K562 (cell line): ENCODE data around the gene RIT2. TPM values are rescaled to one million over a fixed set of nuclear protein-coding genes. Genes with fewer than 3 reads are reported as not detected.

Experiments used
- ATAC-seq: fragments of 200-7000 bp; cut with Tn5 transposase; 3 replicates; pipeline ENCODE4 v1.9.1; 2020; ENCODE audit warnings: moderate library complexity
- BruUV-seq: library from RNA; stranded (reverse); fragments of 400-500 nt; replicated peaks from 2 replicates; lab custom pipeline; 2021; lab: Mats Ljungman, UMichigan
- CTCF ChIA-PET: fragments of 300-600 bp; formaldehyde crosslinking; extraction: SDS; loops from one replicate; lab custom pipeline; 2021; ENCODE audit warnings: low intra/inter-chr PET ratio; lab: Yijun Ruan, JAX
- POLR2A ChIA-PET: fragments of 300-600, 350-650 bp; sonication (Branson Sonifier 250); formaldehyde crosslinking; extraction: SDS; loops from one replicate; lab custom pipeline; 2021; ENCODE audit warnings: antibody characterized with exemption, inconsistent platforms; lab: Yijun Ruan, JAX
- DNase-seq, 4 experiments: peaks; one replicate each; pipeline versions ENCODE4 v3.0.0 to v3.0.0-alpha.2; 2011 to 2018; ENCODE audit warnings: low spot score in 3 of 4, mixed read lengths in 3 of 4; ENCODE audit errors: extremely low read depth in 1 of 4
- FAIRE-seq: peaks from 2 replicates; lab custom pipeline; 2011; peaks lifted over from hg19 to GRCh38; lab: Jason Lieb, UNC
- H2AFZ ChIP-seq: 2 replicates; pipeline ENCODE4 v1.6.0; 2011; ENCODE audit warnings: low read depth, low read length, control low read depth, inconsistent platforms
- H3K27ac ChIP-seq: fragments of 200-600 bp; 3 replicates; pipeline ENCODE4 v1.8.0; 2011; ENCODE audit warnings: low read depth, mild to moderate bottlenecking, control low read depth, inconsistent platforms, low read length, moderate library complexity, mixed read lengths; ENCODE audit errors: extremely low read depth
- H3K27me3 ChIP-seq, 2 experiments: fragments of 300-600 bp in 1 of 2; 2 replicates in 1 of 2; 3 replicates in 1 of 2; pipeline versions ENCODE4 v1.6.0 to v1.8.0; 2011; ENCODE audit warnings: inconsistent platforms in 2 of 2, low read length in 2 of 2, mild to moderate bottlenecking in 1 of 2, mixed read lengths in 1 of 2, moderate library complexity in 1 of 2; ENCODE audit not compliant: control insufficient read depth in 2 of 2, insufficient read depth in 2 of 2
- H3K36me3 ChIP-seq: fragments of 300-600 bp; 3 replicates; pipeline ENCODE4 v1.8.0; 2011; ENCODE audit warnings: mild to moderate bottlenecking, low read length, inconsistent platforms; ENCODE audit not compliant: control insufficient read depth, insufficient read depth
- H3K4me1 ChIP-seq, 2 experiments: fragments of 200-600 bp in 1 of 2; replicated peaks in 1 of 2; 2 replicates in 1 of 2; 3 replicates in 1 of 2; pipeline versions ENCODE4 v1.5.1 to v1.8.0; 2011; ENCODE audit warnings: inconsistent platforms in 2 of 2, low read length in 2 of 2, mild to moderate bottlenecking in 1 of 2, mixed read lengths in 1 of 2, moderate library complexity in 1 of 2; ENCODE audit not compliant: control insufficient read depth in 2 of 2, insufficient read depth in 2 of 2
- H3K4me2 ChIP-seq: 2 replicates; pipeline ENCODE4 v1.6.1; 2011; ENCODE audit warnings: low read length, control low read depth, inconsistent platforms, mixed read lengths; ENCODE audit not compliant: insufficient read depth
- H3K4me3 ChIP-seq: fragments of 200-600 bp; sonication (generic), shearing (Covaris generic); 2 replicates; pipeline ENCODE4 v1.5.1; 2016; ENCODE audit warnings: control low read depth, inconsistent platforms
- H3K79me2 ChIP-seq: fragments of 200-600 bp; 3 replicates; pipeline ENCODE4 v1.8.0; 2011; ENCODE audit warnings: low read length, inconsistent platforms; ENCODE audit not compliant: control insufficient read depth, insufficient read depth
- H3K9ac ChIP-seq, 2 experiments: 2 replicates each; pipeline versions ENCODE4 v1.6.0 to v1.6.1; 2011; ENCODE audit warnings: low read depth in 2 of 2, low read length in 2 of 2, control low read depth in 1 of 2, inconsistent platforms in 1 of 2, mild to moderate bottlenecking in 1 of 2, mixed read lengths in 1 of 2; ENCODE audit not compliant: insufficient read depth in 1 of 2
- H3K9me1 ChIP-seq: one replicate; pipeline ENCODE4 v1.6.0; 2011; ENCODE audit warnings: inconsistent platforms, mild to moderate bottlenecking, low read length, moderate library complexity; ENCODE audit not compliant: control insufficient read depth, insufficient read depth
- H3K9me3 ChIP-seq: replicated peaks from 2 replicates; pipeline ENCODE4 v1.5.1; 2011; ENCODE audit warnings: low read depth, low read length, inconsistent platforms; ENCODE audit not compliant: control insufficient read depth, insufficient read depth
- H4K20me1 ChIP-seq: replicated peaks from 2 replicates; pipeline ENCODE4 v1.6.1; 2011; ENCODE audit warnings: low read length, inconsistent platforms, mixed read lengths; ENCODE audit not compliant: control insufficient read depth, insufficient read depth
- DMBX1 ChIP-seq: fragments of 250-450 bp; sonication (Bioruptor Pico); IDR thresholded peaks from 2 replicates; pipeline ENCODE4 v1.8.0; 2022; ENCODE audit warnings: inconsistent platforms, mild to moderate bottlenecking, moderate library complexity, borderline replicate concordance
- EP300 ChIP-seq: IDR thresholded peaks from 2 replicates; pipeline ENCODE4 v1.6.1; 2012; ENCODE audit warnings: low read length, improper control_type of control experiment
- HDAC3 ChIP-seq: fragments of 450-650 bp; IDR thresholded peaks from 2 replicates; pipeline ENCODE4 v1.6.1; 2018; ENCODE audit warnings: borderline replicate concordance, mild to moderate bottlenecking, moderate library complexity; ENCODE audit not compliant: partially characterized antibody
- TAF15 ChIP-seq: fragments of 200-400 bp; formaldehyde crosslinking; IDR thresholded peaks from 2 replicates; pipeline ENCODE4 v1.6.1; 2017; ENCODE audit warnings: mild to moderate bottlenecking, low read depth, low read length, moderate library complexity
- ZKSCAN1 ChIP-seq: fragments of 150-350 bp; IDR thresholded peaks from 2 replicates; pipeline ENCODE4 v1.6.1; 2016; ENCODE audit warnings: low read depth, low read length
- ZNF431 ChIP-seq: sonication (generic); formaldehyde crosslinking; IDR thresholded peaks from 2 replicates; pipeline ENCODE4 v1.8.0; 2022; ENCODE audit warnings: mild to moderate bottlenecking, missing genetic modification reagents
- ZNF764 ChIP-seq: fragments of 250-450 bp; sonication (Bioruptor Pico); IDR thresholded peaks from 2 replicates; pipeline ENCODE4 v1.4.0; 2020; ENCODE audit warnings: low read depth, mild to moderate bottlenecking, moderate library complexity
- WGBS: fragments of 100-300 bp; shearing (Covaris generic); methylation state at CpG from one replicate; pipeline ENCODE4 v1.1.6; 2016; ENCODE audit warnings: low coverage, mixed read lengths; ENCODE audit not compliant: insufficient coverage; ENCODE audit errors: missing lambda C conversion rate; 5-methylcytosine and 5-hydroxymethylcytosine counted together
- in situ Hi-C: fragments of 300-500 bp; cut with MboI; formaldehyde crosslinking; loops from 4 replicates; pipeline ENCODE4 v1.15.0; 2018; ENCODE audit warnings: inconsistent platforms, mixed read lengths
- intact Hi-C: fragments of 100-400 bp; cut with micrococcal nuclease; formaldehyde crosslinking; loops from 2 replicates; pipeline ENCODE4 v1.14.2; 2022
- polyA plus RNA-seq, 8 experiments: library from polyadenylated mRNA; depleted of rRNA in 4 of 8; stranded (reverse) in 5 of 8; unstranded in 3 of 8; fragments of >200 nt; fragmentation: Nextera tagmentation in 2 of 8; fragmentation: Illumina TruSeq in 1 of 8; extraction: Ambion mirVana in 2 of 8; extraction: Trizol in 1 of 8; gene quantifications; 2 replicates each; pipeline versions ENCODE4 v1.2.1 to v1.2.3, GENCODE V29; 2011 to 2014; ENCODE audit warnings: inconsistent platforms in 1 of 8, missing spikeins in 1 of 8
- total RNA-seq, 7 experiments: library from RNA; depleted of rRNA in 6 of 7; stranded (reverse); fragments of >200 nt in 6 of 7; fragmentation: Illumina TruSeq in 2 of 7; extraction: Trizol in 2 of 7; gene quantifications; 2 replicates each; pipeline versions ENCODE4 v1.2.1 to v1.2.3, GENCODE V29; 2011 to 2021; ENCODE audit warnings: low replicate concordance in 1 of 7
- TF ChIP-seq, protein P1 (sequence below): fragments of 250-450 bp; sonication (Bioruptor Pico); IDR thresholded peaks from 2 replicates; pipeline ENCODE4 v1.5.0; 2022; ENCODE audit warnings: mild to moderate bottlenecking
- TF ChIP-seq, protein P2 (sequence below): sonication (generic); formaldehyde crosslinking; IDR thresholded peaks from 2 replicates; pipeline ENCODE4 v1.9.0; 2022; ENCODE audit warnings: mild to moderate bottlenecking, missing genetic modification reagents

The RIT2 gene
- total and polyA plus RNA-seq, 9 of the 15 experiments (the other 6 are each of a cell fraction or from before 2014, with no cell fraction given): not detected

- TF ChIP-seq, protein P1, sequence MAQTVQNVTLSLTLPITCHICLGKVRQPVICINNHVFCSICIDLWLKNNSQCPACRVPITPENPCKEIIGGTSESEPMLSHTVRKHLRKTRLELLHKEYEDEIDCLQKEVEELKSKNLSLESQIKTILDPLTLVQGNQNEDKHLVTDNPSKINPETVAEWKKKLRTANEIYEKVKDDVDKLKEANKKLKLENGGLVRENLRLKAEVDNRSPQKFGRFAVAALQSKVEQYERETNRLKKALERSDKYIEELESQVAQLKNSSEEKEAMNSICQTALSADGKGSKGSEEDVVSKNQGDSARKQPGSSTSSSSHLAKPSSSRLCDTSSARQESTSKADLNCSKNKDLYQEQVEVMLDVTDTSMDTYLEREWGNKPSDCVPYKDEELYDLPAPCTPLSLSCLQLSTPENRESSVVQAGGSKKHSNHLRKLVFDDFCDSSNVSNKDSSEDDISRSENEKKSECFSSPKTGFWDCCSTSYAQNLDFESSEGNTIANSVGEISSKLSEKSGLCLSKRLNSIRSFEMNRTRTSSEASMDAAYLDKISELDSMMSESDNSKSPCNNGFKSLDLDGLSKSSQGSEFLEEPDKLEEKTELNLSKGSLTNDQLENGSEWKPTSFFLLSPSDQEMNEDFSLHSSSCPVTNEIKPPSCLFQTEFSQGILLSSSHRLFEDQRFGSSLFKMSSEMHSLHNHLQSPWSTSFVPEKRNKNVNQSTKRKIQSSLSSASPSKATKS (CRISPR knock-in tag): no peak
- TF ChIP-seq, protein P2, sequence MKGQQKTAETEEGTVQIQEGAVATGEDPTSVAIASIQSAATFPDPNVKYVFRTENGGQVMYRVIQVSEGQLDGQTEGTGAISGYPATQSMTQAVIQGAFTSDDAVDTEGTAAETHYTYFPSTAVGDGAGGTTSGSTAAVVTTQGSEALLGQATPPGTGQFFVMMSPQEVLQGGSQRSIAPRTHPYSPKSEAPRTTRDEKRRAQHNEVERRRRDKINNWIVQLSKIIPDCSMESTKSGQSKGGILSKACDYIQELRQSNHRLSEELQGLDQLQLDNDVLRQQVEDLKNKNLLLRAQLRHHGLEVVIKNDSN: no peak
- TF ChIP-seq ZKSCAN1: no peak
- TF ChIP-seq TAF15: no peak
- no peak for TF ChIP-seq DMBX1 (CRISPR knock-in tag)
Measured at GRCh38 chr18:42760290-42760689, 355.2 kb downstream of the RIT2 start (continued).

DNA sequence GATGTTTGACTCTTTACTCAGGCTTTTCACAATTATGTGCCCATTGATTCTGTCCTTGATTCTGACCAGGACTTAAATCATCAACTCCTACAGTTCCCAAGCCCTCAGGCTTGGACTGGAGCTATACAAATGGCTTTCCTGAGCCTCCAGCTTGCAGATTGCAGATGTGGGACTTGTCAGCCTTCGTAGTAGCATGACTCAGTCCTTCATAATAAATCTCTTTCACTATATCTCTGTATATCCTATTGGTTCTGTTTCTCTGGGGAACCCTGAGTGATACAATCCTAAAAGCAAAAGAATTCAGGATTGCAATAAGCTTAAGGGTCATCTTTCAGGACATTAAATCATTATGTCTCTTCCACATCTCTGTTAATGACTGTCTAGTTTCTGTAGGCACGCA is 356.6 kb downstream of the RIT2 start:
- CTCF ChIA-PET: no interaction called here
- POLR2A ChIA-PET: interaction anchor here (0.6 kb wide), 1 partner anchor 85 kb away, joined by 3 read pairs; no protein-coding TSS in a partner anchor
- Histone ChIP-seq H3K9ac (no peak overlapping the region), H2AFZ (no peak overlapping the region), H3K79me2 (no peaks in the 10 kb centered on the region), H3K4me2 (no peak overlapping the region), H3K9me3 (no peaks in the 10 kb centered on the region), H3K27ac (no peak overlapping the region), H3K4me1 (no peaks in the 10 kb centered on the region), H3K36me3 (no peaks in the 10 kb centered on the region), H3K27me3 (no peaks in the 10 kb centered on the region), H3K4me3 (no peak overlapping the region)
- no peak for ATAC-seq
- WGBS: 4% methylated on average over 2 of the region's 2 CpGs
- intact Hi-C loops: no loop called here
- no TSS peak for BruUV-seq
- no peak for FAIRE-seq
- no peak for TF ChIP-seq ZNF431 (CRISPR knock-in tag)
- no peak for TF ChIP-seq EP300
- no peak for TF ChIP-seq HDAC3
- no peak for TF ChIP-seq ZNF764
- TF ChIP-seq, all 486 proteins: peak for 0
- H4K20me1 ChIP-seq: no peaks in the 10 kb centered on the region
- no peak for DNase-seq
- no peaks in the 10 kb centered on the region for H3K9me1 ChIP-seq
- in situ Hi-C loops: no loop called here
